CD4-positive, alpha-beta T cell treated with Interleukin-15 for 4 hours (primary cell): ENCODE measurements around the gene HHIP.

ENCODE experiments used
- DNase-seq: peaks from one replicate; pipeline ENCODE4 v3.0.0-alpha.2; 2020; ENCODE audit warnings: low spot score

HHIP gene, protein sequence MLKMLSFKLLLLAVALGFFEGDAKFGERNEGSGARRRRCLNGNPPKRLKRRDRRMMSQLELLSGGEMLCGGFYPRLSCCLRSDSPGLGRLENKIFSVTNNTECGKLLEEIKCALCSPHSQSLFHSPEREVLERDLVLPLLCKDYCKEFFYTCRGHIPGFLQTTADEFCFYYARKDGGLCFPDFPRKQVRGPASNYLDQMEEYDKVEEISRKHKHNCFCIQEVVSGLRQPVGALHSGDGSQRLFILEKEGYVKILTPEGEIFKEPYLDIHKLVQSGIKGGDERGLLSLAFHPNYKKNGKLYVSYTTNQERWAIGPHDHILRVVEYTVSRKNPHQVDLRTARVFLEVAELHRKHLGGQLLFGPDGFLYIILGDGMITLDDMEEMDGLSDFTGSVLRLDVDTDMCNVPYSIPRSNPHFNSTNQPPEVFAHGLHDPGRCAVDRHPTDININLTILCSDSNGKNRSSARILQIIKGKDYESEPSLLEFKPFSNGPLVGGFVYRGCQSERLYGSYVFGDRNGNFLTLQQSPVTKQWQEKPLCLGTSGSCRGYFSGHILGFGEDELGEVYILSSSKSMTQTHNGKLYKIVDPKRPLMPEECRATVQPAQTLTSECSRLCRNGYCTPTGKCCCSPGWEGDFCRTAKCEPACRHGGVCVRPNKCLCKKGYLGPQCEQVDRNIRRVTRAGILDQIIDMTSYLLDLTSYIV

DNA sequence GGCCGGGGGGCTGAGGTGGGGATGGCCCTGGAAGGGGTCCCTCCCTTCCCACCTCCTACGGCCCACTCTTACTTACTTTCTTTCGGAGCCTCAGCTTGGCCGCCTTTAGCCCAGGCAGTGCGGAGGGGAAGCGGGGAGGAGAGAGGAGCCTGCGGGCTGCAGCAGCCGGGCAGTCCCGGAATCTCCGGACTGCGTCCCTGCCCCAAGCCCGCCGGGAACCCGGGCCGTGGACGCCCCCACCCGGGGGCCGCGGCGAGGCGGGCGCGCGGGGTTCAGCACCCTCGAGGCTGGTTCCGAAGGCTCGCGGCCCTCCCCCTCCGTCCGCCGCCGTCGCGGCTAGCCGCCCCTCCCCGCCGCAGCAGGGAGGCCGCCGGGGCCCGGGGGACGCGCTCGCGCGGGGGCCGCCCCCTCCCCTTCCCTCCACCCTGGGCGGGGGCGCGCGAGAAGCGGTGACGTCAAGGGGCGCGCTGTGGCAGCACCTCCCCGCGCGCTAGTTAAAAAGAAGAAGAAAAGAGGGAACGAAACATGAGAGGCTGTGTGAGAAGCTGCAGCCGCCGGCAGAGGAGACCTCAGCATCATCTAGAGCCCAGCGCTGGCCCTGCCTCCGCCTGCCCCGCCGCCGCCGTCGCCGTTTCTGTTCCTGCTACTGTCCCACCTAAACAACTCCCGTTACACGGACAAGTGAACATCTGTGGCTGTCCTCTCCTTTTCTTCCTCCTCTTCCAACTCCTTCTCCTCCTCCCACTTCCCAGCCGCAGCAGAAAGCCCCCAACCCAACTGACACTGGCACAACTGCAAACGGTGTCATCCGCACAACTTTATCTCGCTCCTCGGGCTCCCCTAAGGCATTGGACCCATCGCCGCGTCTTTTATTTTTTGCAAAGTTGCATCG is at the start of gene HHIP:
Gene HHIP (plus strand): TSS at position 526 of the 892 bp plus-strand sequence. CDS start 520 bp downstream, outside the sequence.
- no peak for DNase-seq

DNA sequence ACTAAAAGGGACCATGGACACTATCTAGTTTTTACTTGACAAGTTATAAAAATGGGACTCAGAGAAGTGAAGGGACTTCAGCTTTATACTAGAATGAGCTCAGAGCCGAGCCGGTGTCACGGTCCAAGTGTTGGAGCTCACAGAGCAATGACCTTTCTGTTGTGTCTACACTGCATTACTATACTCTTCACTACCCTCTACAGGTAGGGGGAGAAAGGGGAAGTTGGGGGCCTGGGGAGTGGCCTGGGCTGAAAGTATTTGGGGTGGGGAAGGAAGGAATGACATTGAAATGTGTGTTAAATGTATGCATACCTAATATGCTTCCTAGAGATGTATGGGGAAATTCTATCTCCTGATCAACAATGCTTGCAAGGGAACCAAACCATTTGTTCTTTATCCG is 48.8 kb upstream of the HHIP start:
- DNase-seq, result no peak

DNA sequence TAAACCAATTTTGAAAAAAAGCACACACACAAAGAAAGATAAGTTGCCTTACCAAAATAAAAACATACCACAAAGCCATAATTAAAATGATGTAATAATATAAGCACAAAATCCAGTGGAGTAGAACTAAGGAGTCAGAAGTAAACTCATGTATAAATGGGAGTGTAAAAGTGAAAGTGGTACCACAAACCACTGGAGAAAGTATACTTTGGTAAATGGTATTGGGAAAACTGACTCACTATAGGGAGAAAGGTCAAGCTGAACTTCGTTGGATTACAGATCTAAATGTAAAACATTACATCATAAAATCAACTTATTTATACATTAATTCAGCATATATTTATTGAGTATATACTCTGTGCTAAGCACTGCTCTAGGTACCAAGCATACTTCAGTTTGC is 46.3 kb upstream of the HHIP start:
- no peak for DNase-seq

DNA sequence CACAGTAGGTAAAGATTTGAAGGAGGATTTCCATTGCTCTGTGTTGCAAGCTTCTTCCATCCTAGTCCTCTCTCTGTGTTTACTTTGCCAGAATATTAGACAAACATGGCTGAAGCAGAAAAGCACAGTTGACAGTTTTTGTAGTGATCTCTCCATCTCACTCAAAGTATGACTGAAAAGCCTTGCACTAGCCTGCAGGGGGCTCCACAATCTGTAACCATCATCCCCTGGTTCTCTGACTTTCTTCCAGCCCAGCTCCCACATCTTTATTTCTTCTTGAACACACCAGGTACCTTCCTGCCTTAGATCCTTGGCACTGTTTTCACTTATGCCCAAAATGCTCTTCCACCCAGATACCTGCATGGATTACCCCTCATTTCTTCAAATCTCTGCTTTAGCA is 34.1 kb upstream of the HHIP start:
- no peak for DNase-seq

DNA sequence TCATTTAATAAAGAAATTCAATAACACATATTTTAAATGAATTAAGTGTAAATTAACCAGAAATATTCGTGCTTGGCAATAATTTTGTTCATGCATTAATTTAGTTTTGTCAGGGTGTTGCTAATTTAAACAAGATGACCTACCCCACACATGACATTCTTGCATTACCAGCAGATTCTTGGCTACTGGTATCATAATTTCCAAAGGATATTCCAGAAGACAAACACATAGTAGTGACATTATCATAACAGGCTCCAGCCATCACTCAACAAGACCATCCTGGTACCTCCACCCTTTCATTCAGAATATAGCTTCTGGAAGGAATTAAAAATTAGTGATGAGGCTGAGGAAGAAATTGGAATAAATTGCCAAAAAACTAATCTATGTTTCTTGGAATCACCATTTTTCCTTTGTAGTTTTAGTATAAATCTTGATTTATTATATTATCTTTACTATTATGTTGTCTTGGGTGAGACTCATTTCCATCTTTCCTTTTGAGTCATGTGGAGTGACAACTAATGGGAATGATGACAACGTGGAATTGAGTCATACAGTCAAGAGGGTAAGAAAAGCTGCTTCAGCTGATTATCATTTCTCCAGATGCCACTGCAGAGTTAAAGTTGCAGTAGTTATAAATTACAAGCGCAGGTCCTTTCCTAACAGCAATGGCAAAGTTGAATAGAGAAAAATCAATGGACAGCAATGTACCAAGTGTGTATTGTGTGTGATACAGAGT is 30.9 kb upstream of the HHIP start:
- no peak for DNase-seq

DNA sequence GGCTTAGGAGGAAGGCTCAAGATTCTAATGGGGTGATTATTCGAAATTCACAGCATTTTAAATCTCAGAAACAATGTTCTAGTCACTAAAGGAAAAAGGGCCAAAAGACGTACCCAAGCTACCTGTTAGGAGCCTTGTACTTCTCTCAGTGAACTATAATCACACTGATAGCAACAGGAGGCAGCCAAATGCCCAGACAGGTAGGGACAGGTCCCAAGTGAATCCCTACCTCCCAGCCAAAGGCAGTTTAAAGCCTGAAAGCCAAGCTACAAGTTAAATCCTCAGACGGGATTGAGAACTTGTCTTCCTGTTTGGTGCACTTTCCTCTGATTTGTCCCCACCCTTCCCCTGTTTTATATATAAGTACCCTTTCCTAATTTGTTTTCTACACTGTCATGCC is 24.3 kb upstream of the HHIP start:
- DNase-seq, result no peak

DNA sequence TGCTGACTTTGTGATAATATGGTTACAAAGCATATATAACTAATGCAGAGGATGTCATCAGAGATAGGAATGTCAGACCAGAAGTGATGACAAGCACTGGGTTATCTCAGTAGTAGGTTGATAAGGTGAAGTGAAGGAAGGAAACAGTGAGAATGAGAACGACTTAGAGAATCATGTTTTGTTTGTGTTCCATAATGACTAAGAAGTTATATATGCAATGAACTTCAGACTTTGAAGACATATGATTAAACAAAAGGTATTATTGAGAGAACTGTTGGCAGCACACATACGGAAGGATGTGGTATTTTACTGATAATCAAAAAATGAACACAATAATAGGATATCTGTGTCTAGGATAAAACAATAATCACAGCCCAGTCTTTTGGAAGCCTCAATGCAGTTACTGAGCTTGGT is 18.3 kb upstream of the HHIP start:
- DNase-seq, result no peak

DNA sequence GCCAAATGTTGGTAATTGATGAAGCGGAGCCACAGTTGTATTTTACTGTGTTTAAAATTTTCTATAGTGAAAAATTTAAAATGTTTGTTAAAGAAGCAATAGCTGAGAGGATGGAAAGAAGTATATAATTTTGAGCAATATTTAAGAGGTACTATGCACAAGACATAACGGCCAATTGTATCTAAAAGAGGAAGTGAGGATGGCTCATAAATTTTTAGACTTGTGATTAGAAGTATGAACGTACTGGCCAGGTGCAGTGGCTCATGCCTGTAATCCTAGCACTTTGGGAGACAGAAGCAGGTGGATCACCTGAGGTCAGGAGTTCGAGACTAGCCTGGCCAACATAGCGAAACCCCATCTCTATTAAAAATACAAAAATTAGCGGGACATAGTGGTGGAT is 12.7 kb upstream of the HHIP start:
- no peak for DNase-seq

DNA sequence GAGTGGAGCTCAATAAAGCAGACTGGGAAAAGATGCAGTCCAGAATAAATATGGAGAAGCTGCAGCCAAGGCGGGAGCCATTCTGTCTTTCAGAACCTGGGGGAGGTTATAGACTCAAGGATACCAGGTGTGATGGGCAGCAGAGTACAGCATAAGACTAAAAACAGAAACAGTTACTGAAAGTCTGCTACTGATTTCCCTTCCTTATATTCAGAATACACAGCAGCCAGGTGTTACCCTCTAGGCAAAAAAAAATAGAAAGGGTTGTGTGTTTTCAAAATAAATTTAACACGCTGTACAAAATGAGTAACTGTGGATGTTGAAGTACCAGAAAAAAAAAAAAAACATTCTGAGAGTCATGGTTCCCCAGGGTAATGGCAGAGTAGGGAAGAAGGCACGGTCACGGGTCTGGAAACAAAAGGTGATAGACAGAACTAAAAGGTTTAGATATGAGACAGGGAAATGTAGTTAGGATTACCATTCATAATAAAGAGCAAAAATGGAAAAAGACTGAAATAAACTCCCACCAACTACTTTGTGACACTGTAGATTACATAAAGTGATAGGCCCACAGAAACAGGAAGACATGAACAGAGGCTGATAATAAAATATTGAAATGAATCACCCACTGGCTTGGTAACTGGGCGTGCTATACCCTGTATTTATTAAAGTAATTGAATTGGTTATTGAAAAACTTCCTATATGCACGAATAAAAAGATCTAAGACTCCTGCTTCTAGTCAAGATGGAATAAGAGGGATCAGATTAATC is 10.8 kb upstream of the HHIP start:
- no peak for DNase-seq

DNA sequence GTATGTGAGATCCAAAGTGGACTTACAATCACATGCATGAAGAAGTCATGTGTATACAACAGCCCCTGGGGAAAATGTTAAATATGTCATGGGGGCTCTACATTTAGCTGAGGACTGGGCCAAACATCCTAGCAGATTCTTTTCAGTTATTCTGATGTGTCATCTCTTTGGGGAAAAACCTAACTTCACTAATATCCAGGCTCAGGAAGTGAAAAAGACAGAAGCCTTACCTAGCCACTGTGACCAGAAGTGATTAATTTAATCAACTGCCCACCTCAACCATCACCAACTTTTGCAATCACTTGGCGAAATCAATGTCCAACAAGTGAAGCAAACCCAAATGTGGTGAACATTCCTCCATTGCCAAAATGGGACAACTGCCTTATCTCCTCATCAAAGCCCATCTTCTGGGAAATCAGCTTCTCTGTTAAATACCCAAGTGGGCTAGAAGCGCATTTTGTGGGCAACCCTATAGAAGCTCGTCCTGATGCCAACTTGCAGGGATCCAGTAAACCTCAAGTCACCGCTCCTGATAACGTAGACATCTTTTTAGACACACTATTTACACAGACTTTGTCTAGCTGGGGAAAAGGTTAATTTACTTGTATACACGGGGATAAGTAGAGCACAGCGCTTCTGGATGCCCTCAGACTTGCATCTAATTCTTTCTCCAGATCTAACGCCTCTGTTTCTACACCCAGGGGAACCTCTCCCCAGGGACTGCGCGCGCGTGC is 1.4 kb upstream of the HHIP start:
- DNase-seq, result no peak

DNA sequence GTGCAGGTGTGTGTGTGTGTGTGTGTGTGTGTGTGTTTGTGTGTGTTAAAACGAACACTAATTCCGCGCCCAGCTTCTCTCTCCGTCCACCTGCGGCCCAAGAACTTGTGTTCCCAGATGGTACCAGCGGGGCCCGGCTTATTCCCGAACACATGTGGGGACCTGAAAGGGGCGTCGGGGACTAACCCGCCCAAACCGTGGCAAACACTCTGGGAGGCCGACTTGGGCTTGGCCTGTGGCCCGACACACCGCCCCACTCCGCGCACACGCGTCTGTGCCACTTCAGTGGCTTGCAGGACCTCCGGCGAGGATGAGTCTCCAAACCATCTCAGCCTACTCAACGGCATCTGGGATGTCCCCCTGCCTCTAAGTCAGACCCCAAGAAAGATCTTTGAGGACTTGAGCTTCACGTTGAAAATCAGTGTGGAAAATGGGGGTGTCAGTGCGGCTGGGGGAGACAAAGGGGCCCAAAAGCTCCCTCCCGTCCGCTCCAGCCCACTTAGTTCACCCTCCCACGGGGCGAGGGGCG is 790 bp upstream of the HHIP start:
- DNase-seq, result no peak

DNA sequence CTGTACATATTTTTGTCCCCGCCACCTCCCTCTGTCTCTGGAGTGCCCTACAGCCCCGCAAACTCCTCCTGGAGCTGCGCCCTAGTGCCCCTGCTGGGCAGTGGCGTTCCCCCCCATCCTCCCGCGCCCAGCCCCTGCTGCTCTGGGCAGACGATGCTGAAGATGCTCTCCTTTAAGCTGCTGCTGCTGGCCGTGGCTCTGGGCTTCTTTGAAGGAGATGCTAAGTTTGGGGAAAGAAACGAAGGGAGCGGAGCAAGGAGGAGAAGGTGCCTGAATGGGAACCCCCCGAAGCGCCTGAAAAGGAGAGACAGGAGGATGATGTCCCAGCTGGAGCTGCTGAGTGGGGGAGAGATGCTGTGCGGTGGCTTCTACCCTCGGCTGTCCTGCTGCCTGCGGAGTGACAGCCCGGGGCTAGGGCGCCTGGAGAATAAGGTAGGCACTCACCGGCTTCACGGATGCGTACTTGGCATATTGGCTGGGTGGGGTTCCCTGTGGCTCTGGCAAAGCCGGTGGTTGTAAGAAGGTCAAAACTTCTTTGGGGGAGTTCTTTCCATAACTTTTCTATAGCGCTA is 653 bp downstream of the HHIP start:
- DNase-seq, result no peak

DNA sequence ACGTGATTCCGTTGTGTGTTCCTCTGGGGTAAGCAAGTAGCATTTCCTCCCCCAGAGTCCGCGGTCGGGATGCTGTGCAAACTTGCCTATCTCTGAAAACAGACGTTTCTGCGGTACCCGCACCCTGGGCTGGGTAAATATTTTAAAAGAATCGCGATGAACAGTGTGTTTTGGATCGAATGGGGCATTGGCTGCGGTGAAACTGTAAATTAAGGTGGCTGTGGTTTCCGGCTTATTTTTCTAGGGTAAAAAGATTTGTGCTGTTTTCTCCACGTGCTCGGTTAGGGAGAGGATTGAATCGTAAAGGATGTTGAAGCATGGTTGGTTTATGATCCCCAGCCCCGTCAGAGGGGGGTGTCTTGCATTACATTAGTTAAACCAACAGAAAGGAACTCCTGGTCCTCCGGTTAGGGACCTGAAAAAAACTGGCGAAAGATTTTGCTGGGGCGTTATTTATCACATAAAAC is 1.2 kb downstream of the HHIP start:
- no peak for DNase-seq

DNA sequence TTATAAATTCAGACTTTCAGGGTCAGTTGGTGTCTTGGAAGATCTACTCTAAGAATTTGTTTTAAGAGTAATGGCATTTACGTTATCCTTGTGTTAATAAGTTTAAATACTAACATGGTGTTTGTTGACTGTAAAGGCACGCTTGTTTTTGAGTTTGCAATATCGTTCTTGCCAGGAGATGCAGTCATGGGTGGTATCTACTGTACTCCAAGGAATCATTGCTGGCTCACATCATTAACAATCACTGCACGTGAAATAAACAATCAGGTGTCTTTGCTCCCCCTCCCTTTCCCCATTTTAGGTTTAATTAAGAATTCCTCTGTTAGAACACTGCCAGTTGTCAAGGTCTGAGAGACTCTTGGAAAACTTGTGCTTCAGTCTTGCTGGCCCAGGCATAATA is 1.6 kb downstream of the HHIP start:
- no peak for DNase-seq

DNA sequence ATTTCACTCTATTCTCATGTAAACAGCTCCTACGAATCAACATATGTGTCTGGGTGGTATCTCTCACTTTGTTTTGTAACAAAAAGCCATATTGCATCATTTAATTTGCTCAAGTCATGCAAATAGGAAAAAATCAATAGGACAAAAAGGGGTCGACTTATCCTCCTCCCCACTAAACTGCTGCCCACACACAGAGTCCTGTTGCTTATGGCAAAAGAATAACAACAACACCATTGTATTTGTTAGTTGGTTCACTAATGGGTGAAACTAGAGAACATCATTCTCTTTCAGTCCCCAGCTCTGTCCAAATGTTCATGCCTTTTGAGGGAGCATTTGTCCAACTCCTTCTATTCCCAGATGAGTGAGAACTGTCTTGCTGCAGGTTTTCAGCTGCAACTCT is 2.1 kb downstream of the HHIP start:
- DNase-seq, result no peak

DNA sequence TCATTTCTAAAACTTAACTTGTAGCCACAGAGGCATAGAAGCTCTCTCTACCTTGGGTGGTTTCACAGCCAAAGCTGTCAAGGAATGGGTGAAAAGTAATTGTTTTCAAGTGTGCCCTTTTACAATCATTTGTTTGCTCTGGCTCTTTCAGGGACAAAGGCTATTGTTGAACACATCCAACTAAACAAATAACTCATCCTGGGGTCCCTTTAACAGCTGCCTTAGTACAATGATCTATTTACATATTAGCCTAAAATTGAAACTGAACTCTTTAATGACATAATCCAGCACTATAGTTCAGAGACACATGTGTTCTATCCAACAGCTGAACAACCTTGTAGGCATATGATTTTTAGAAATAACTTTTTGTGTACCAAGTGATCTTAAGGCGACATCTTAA is 3.7 kb downstream of the HHIP start:
- no peak for DNase-seq

DNA sequence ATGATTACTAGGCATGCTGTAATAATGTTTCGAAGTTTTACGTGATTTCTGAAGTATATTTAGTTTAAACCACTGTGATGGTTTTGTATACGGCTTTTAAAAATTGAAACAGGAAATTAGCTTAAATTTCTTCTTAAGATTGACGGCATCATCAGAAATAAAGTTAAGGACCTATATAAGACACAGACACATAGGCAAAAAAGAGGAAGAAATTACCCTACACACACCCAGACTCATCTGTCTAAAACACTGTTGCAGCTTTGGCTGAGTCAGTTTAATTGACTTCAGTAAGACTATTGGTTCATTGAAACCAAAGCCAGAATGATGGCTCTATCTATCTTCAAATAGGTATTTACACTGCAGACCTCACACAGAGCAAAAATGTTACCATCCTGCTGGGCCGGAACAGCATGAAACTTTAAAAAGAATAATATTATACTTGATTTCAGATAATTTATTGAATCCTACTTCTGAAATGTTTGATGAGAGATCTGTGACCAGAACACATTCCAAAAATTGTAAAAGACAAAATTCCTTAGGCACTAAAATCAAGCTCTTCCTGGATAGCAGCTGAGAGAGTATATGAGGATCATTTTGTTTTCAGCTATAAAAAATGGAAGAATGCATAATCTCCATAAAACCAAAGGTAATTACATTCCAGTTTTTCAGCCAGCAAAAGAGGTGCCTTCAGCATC is 4.5 kb downstream of the HHIP start:
- DNase-seq, result no peak

DNA sequence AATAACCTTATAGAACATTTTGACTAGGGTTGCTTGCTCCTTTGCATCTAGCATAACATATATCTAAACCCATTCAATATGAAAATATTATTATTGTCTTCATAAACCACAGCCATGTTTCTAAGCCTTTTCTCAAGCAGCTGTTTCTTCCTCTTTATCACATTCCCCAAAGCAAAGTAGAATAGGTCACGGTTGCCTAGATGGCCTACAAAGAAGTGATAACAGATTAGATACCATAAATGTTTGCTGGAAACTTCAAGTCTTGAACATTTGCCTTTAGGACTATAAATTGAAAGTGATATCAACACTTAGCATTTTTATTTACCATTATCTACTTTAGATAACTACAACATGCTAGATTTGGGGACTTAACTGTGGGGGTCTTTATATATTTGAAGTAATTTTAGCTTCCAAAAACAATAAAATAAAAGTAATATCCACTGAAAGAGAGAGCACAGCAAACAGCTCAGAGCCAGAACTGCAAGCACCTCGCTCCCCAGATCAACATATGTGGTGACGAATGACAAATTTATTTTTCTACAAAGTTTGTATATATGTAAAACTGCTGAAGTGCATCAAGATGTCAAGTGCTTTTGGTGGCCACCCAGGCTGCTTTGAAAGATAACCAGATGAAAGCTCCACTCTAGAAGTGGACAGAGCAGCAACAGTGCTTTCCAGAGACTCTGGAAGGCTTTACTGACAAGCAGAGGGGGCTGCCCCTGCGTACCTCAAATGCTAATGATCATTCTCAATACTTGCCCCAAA is 8.0 kb downstream of the HHIP start:
- no peak for DNase-seq
